T-cell (primary cell): ENCODE measurements around the gene RHOB. TPM values are rescaled to one million over a fixed set of nuclear protein-coding genes. Genes with fewer than 3 reads are reported as not detected.

Experiments
- ATAC-seq, 4 experiments: fragments of 200-7000 bp in 3 of 4; fragments of 150-1000 bp in 1 of 4; cut with Tn5 transposase; replicated peaks in 1 of 4; 1 replicate in 3 of 4; 2 replicates in 1 of 4; pipeline ENCODE4 v1.10.0; 2021; ENCODE audit warnings: moderate library complexity in 3 of 4, mild to moderate bottlenecking in 2 of 4, moderate number of reproducible peaks in 1 of 4
- CTCF ChIA-PET, 2 donors: fragments of 300-600 bp; sonication (Branson Sonifier 250); formaldehyde crosslinking; loops; one replicate each; lab custom pipeline; 2022; ENCODE audit warnings: antibody characterized with exemption in 2 of 2; lab: Charles Lee
- POLR2A ChIA-PET, 2 donors: fragments of 300-600 bp; sonication (Branson Sonifier 250); formaldehyde crosslinking; loops; one replicate each; lab custom pipeline; 2022; ENCODE audit warnings: antibody characterized with exemption in 2 of 2; lab: Charles Lee
- DNase-seq, 35 experiments: peaks; one replicate each; pipeline versions ENCODE4 v3.0.0 to v3.0.0-alpha.2; 2013 to 2023
- H3K27ac ChIP-seq: one replicate; pipeline ENCODE4 v1.5.1; 2013; ENCODE audit warnings: low read length
- H3K27me3 ChIP-seq, 2 experiments: replicated peaks in 1 of 2; 1 replicate in 1 of 2; 2 replicates in 1 of 2; pipeline versions ENCODE4 v1.6.1 to v1.7.0; 2013; ENCODE audit warnings: low read length in 1 of 2, mixed read lengths in 1 of 2; ENCODE audit not compliant: control insufficient read depth in 2 of 2, insufficient read depth in 2 of 2; ENCODE audit errors: extremely low read depth in 1 of 2
- H3K36me3 ChIP-seq, 2 donors: 1 replicate in 1 of 2; 2 replicates in 1 of 2; pipeline versions ENCODE4 v1.6.1 to v1.7.0; 2013; ENCODE audit warnings: low read length in 1 of 2; ENCODE audit not compliant: control insufficient read depth in 2 of 2, insufficient read depth in 1 of 2; ENCODE audit errors: extremely low read depth in 1 of 2
- H3K4me1 ChIP-seq, 2 experiments: 1 replicate in 1 of 2; 2 replicates in 1 of 2; pipeline versions ENCODE4 v1.6.1 to v1.7.0; 2013; ENCODE audit warnings: low read length in 2 of 2, mixed read lengths in 1 of 2; ENCODE audit not compliant: insufficient read depth in 2 of 2, control insufficient read depth in 1 of 2; ENCODE audit errors: extremely low read depth in 1 of 2
- H3K4me3 ChIP-seq, 2 donors: 1 replicate in 1 of 2; 2 replicates in 1 of 2; pipeline versions ENCODE4 v1.5.1 to v1.7.0; 2013; ENCODE audit warnings: mild to moderate bottlenecking in 2 of 2, low read length in 1 of 2, moderate library complexity in 1 of 2; ENCODE audit not compliant: control insufficient read depth in 1 of 2; ENCODE audit errors: extremely low read depth in 1 of 2
- H3K9me3 ChIP-seq: 2 replicates; pipeline ENCODE4 v1.7.0; 2013
- H3K27ac Mint-ChIP-seq, 2 donors: one replicate each; pipeline ENCODE4 v1.8.0; 2020 to 2021; ENCODE audit warnings: mild to moderate bottlenecking in 2 of 2, mixed read lengths in 2 of 2
- H3K27me3 Mint-ChIP-seq, 2 donors: one replicate each; pipeline ENCODE4 v1.8.0; 2021 to 2022; ENCODE audit warnings: mixed read lengths in 2 of 2
- H3K36me3 Mint-ChIP-seq: one replicate; pipeline ENCODE4 v1.8.0; 2021; ENCODE audit warnings: mixed read lengths
- H3K4me1 Mint-ChIP-seq, 3 donors: one replicate each; pipeline ENCODE4 v1.8.0; 2020 to 2022; ENCODE audit warnings: mixed read lengths in 3 of 3, mild to moderate bottlenecking in 1 of 3
- H3K4me3 Mint-ChIP-seq, 3 donors: one replicate each; pipeline ENCODE4 v1.8.0; 2020 to 2022; ENCODE audit warnings: mild to moderate bottlenecking in 3 of 3, mixed read lengths in 3 of 3, moderate library complexity in 3 of 3
- H3K9me3 Mint-ChIP-seq, 3 donors: one replicate each; pipeline ENCODE4 v1.8.0; 2020 to 2022; ENCODE audit warnings: mixed read lengths in 3 of 3
- WGBS: methylation state at CpG from one replicate; pipeline ENCODE4 v1.1.5; 2013; ENCODE audit warnings: missing lambda C conversion rate; ENCODE audit not compliant: insufficient coverage; 5-methylcytosine and 5-hydroxymethylcytosine counted together
- total RNA-seq, 35 experiments: library from RNA in 6 of 35; stranded (reverse) in 6 of 35; fragments of 120-200 nt in 1 of 35; gene quantifications; one replicate each; pipeline versions ENCODE4 v1.2.1 to v1.2.4 and lab custom pipeline; 2013 to 2026

The RHOB gene
- total RNA-seq, 5 donors from 2014 or later (not counting 1 experiment from before 2014, with no cell fraction given): 11.4 to 42.4 (median 14.7) TPM

DNA sequence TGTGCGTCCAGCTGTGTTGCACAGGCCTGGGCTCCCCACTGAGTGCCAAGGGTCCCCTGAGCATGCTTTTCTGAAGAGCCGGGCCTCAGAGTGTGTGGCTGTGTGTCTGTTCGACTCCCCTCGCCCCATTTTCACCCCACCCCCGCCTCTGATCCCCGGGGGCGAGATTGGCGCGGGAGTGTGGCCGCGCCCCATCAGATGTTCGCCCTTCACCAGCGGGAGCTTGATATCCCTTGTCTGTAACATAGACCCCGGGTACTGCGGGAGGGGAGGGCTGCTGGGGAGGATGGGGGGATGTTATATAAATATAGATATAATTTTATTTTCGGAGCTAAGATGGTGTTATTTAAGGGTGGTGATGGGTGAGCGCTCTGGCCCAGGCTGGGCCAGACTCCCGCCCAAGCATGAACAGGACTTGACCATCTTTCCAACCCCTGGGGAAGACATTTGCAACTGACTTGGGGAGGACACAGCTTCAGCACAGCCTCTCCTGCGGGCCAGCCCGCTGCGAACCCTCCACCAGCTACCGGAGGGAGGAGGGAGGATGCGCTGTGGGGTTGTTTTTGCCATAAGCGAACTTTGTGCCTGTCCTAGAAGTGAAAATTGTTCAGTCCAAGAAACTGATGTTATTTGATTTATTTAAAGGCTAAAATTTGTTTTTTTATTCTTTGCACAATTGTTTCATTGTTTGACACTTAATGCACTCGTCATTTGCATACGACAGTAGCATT lies 1.5 kb downstream of the RHOB start:
- peak overlapping the region; percentile 76 to 81 (median 78) for H3K4me3 Mint-ChIP-seq
- Histone ChIP-seq H3K4me1 (peaks cover 0 to 21% of the 10 kb centered on the region in 2 experiments), H3K9me3 (no peaks in the 10 kb centered on the region), H3K27me3 (peaks cover 4 to 36% of the 10 kb centered on the region in 2 experiments), H3K36me3 (no peaks in the 10 kb centered on the region), H3K4me3 (peak overlapping the region in 1 of 2 donors; percentile 59), H3K27ac (no peak overlapping the region)
- H3K4me1 Mint-ChIP-seq: peaks cover 0 to 12% (median 2%) of the 10 kb centered on the region in 3 donors
- POLR2A ChIA-PET: interaction anchor here (0.6 to 2.0 kb wide), 2 partner anchors 90 to 203 kb away, joined by 6 to 22 read pairs; partner anchors contain the start of gene HS1BP3 (in 1 of the 2)
- 100% methylated on average over 8 of the region's 26 CpGs for WGBS
- no peaks in the 10 kb centered on the region for H3K36me3 Mint-ChIP-seq
- no peak overlapping the region for H3K27ac Mint-ChIP-seq
- DNase-seq (no peak), ATAC-seq (no peak)
- peaks cover 8 to 34% of the 10 kb centered on the region in 2 donors for H3K27me3 Mint-ChIP-seq
- H3K9me3 Mint-ChIP-seq: no peaks in the 10 kb centered on the region
- CTCF ChIA-PET: interaction anchor here (1.0 to 1.9 kb wide), 3 partner anchors 37 to 202 kb away, joined by 8 to 20 read pairs (median 18); partner anchors contain the start of gene HS1BP3 (in 1 of the 2)

DNA sequence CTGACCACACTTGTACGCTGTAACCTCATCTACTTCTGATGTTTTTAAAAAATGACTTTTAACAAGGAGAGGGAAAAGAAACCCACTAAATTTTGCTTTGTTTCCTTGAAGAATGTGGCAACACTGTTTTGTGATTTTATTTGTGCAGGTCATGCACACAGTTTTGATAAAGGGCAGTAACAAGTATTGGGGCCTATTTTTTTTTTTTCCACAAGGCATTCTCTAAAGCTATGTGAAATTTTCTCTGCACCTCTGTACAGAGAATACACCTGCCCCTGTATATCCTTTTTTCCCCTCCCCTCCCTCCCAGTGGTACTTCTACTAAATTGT lies 2.1 kb downstream of the RHOB start:
- Mint-ChIP-seq H3K36me3 (no peaks in the 10 kb centered on the region), H3K4me1 (peaks cover 0 to 12% (median 2%) of the 10 kb centered on the region in 3 donors), H3K27ac (no peak overlapping the region), H3K4me3 (peak overlapping the region in 1 of 3 donors; percentile 78), H3K27me3 (peaks cover 9 to 33% of the 10 kb centered on the region in 2 donors), H3K9me3 (no peaks in the 10 kb centered on the region)
- DNase-seq: no peak
- H3K27ac ChIP-seq: no peak overlapping the region
- no CpG with 5 or more reads among the region's 1 CpG for WGBS
- H3K9me3 ChIP-seq: no peaks in the 10 kb centered on the region
- H3K4me1 ChIP-seq: peaks cover 0 to 21% of the 10 kb centered on the region in 2 experiments
- H3K36me3 ChIP-seq: no peaks in the 10 kb centered on the region
- no peak for ATAC-seq
- no peak overlapping the region for H3K4me3 ChIP-seq
- ChIA-PET POLR2A (interaction anchor here in 1 of 2 donors (0.6 kb wide), 1 partner anchor 8 kb away, joined by 5 read pairs; no protein-coding TSS in a partner anchor), CTCF (interaction anchor here (0.6 to 1.0 kb wide), 7 partner anchors 25 to 346 kb away, joined by 3 to 8 read pairs (median 4); no protein-coding TSS in a partner anchor)
- H3K27me3 ChIP-seq: peaks cover 4 to 36% of the 10 kb centered on the region in 2 experiments

GRCh38 chr2:20449501-20450200 lies 2.8 kb downstream of the RHOB start:
- ChIA-PET POLR2A (interaction anchor here in 1 of 2 donors (0.6 kb wide), 1 partner anchor 9 kb away, joined by 5 read pairs; no protein-coding TSS in a partner anchor), CTCF (interaction anchor here (0.5 to 1.0 kb wide), 8 partner anchors 25 to 514 kb away, joined by 3 to 8 read pairs (median 4); no protein-coding TSS in a partner anchor)
- Mint-ChIP-seq H3K27me3 (peaks cover 10 to 30% of the 10 kb centered on the region in 2 donors), H3K9me3 (no peaks in the 10 kb centered on the region), H3K27ac (no peak overlapping the region), H3K4me1 (peaks cover 0 to 12% (median 2%) of the 10 kb centered on the region in 3 donors), H3K36me3 (no peaks in the 10 kb centered on the region), H3K4me3 (peak overlapping the region in 1 of 3 donors; percentile 38)
- Histone ChIP-seq H3K4me1 (peaks cover 0 to 21% of the 10 kb centered on the region in 2 experiments), H3K27me3 (peaks cover 4 to 41% of the 10 kb centered on the region in 2 experiments), H3K36me3 (no peaks in the 10 kb centered on the region), H3K27ac (no peak overlapping the region), H3K4me3 (no peak overlapping the region), H3K9me3 (no peaks in the 10 kb centered on the region)
- no peak for DNase-seq
- WGBS: 100% methylated on average over 1 of the region's 7 CpGs
- ATAC-seq: no peak

GRCh38 chr2:20450201-20450999 lies 3.5 kb downstream of the RHOB start:
- H3K27ac ChIP-seq: no peak overlapping the region
- peaks cover 0 to 21% of the 10 kb centered on the region in 2 experiments for H3K4me1 ChIP-seq
- H3K4me3 Mint-ChIP-seq: no peak overlapping the region
- H3K9me3 Mint-ChIP-seq: no peaks in the 10 kb centered on the region
- DNase-seq (no peak), ATAC-seq (no peak)
- H3K27me3 Mint-ChIP-seq: peaks cover 17 to 28% of the 10 kb centered on the region in 2 donors
- 93% methylated on average over 3 of the region's 6 CpGs for WGBS
- no peaks in the 10 kb centered on the region for H3K9me3 ChIP-seq
- H3K4me3 ChIP-seq: no peak overlapping the region
- H3K4me1 Mint-ChIP-seq: peaks cover 0 to 12% (median 2%) of the 10 kb centered on the region in 3 donors
- no peak overlapping the region for H3K27ac Mint-ChIP-seq
- POLR2A ChIA-PET: interaction anchor here in 1 of 2 donors (0.6 kb wide), 1 partner anchor 78 kb away, joined by 8 read pairs; no protein-coding TSS in a partner anchor
- CTCF ChIA-PET: interaction anchor here in 1 of 2 donors (0.7 kb wide), 1 partner anchor 205 kb away, joined by 3 read pairs; no protein-coding TSS in a partner anchor
- H3K36me3 ChIP-seq: no peaks in the 10 kb centered on the region
- H3K27me3 ChIP-seq: peaks cover 4 to 40% of the 10 kb centered on the region in 2 experiments
- H3K36me3 Mint-ChIP-seq: no peaks in the 10 kb centered on the region

DNA sequence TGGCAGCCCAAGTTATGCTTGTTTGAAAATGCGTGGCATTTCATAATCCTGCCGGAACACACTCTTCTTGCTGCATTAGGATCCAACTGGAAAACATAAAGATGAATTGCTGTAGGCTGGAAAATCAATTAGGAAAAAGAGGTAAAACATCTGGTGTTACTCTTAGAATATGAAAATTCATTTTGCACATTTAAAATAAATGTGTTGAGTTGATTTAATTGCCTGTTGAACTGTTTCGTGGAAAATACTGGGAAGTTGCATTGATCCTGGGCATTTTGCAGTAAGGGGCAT lies 4.1 kb downstream of the RHOB start:
- H3K27me3 Mint-ChIP-seq: peaks cover 22 to 28% of the 10 kb centered on the region in 2 donors
- H3K27ac Mint-ChIP-seq: no peak overlapping the region
- no peaks in the 10 kb centered on the region for H3K36me3 ChIP-seq
- DNase-seq: no peak
- H3K9me3 ChIP-seq: no peaks in the 10 kb centered on the region
- CTCF ChIA-PET: no interaction called here
- peaks cover 0 to 21% of the 10 kb centered on the region in 2 experiments for H3K4me1 ChIP-seq
- 100% methylated on average over 2 of the region's 3 CpGs for WGBS
- peaks cover 4 to 37% of the 10 kb centered on the region in 2 experiments for H3K27me3 ChIP-seq
- no peak for ATAC-seq
- H3K4me1 Mint-ChIP-seq: peaks cover 0 to 12% (median 2%) of the 10 kb centered on the region in 3 donors
- H3K36me3 Mint-ChIP-seq: no peaks in the 10 kb centered on the region
- POLR2A ChIA-PET: no interaction called here
- no peak overlapping the region for H3K4me3 Mint-ChIP-seq
- no peaks in the 10 kb centered on the region for H3K9me3 Mint-ChIP-seq
- H3K4me3 ChIP-seq: no peak overlapping the region
- H3K27ac ChIP-seq: no peak overlapping the region
